Measurements from ENCODE around the gene LRRC61.
"Not testable (repeated sequence)": the region's sequence is repeated elsewhere in the genome, so short reads cannot be mapped to it uniquely, and the experiment has no call there.

DNA sequence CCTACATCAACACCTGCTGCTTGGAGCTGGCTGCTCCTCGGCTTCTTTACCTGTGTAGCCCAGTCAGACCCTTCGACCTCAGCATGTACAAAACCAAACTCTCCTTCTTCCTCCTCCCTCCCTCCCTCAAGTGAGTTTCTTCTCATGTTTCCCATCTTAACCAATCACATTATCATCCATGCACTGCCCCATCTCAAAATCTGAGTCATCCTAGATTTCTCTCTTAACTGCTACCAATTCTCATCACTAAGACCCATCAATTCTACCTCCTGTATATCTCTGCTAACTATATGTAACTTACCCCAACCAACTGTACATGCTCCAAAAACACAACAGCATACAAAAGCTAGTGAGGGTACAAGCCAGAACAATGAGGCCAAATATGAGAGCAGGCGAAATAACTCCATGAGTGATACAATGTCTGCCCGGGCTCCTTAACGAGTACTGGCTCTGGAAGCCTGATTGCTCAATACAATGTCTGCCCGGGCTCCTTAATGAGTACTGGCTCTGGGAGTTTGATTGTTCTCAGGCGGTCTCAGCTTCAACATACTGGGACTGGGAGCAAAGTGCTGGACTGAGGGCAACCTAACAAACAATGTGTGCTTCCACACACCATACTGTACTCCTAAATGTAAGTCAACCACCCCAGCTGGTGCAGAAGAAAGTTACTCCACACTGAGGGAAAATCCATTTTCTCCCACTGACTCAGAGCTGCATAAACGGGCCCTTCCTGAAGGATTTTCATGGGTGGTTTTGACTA is 18.5 kb upstream of the LRRC61 start:
- TF ChIP-seq, protein P1, sequence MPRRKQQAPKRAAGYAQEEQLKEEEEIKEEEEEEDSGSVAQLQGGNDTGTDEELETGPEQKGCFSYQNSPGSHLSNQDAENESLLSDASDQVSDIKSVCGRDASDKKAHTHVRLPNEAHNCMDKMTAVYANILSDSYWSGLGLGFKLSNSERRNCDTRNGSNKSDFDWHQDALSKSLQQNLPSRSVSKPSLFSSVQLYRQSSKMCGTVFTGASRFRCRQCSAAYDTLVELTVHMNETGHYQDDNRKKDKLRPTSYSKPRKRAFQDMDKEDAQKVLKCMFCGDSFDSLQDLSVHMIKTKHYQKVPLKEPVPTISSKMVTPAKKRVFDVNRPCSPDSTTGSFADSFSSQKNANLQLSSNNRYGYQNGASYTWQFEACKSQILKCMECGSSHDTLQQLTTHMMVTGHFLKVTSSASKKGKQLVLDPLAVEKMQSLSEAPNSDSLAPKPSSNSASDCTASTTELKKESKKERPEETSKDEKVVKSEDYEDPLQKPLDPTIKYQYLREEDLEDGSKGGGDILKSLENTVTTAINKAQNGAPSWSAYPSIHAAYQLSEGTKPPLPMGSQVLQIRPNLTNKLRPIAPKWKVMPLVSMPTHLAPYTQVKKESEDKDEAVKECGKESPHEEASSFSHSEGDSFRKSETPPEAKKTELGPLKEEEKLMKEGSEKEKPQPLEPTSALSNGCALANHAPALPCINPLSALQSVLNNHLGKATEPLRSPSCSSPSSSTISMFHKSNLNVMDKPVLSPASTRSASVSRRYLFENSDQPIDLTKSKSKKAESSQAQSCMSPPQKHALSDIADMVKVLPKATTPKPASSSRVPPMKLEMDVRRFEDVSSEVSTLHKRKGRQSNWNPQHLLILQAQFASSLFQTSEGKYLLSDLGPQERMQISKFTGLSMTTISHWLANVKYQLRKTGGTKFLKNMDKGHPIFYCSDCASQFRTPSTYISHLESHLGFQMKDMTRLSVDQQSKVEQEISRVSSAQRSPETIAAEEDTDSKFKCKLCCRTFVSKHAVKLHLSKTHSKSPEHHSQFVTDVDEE (CRISPR knock-in tag; IDR thresholded peaks at IDR 0.05), result not testable (repeated sequence)
- not testable (repeated sequence) for TF ChIP-seq ZNF70 (CRISPR knock-in tag; IDR thresholded peaks at IDR 0.05); PPARA (CRISPR knock-in tag; IDR thresholded peaks at IDR 0.05; ENCODE audit: borderline replicate concordance); SNAI2 (CRISPR knock-in tag; IDR thresholded peaks at IDR 0.05); TOX (CRISPR knock-in tag; IDR thresholded peaks at IDR 0.05; ENCODE audit: borderline replicate concordance); ZFP30 (CRISPR knock-in tag; IDR thresholded peaks at IDR 0.05); ISL1 (CRISPR knock-in tag; IDR thresholded peaks at IDR 0.05); BACH2 (CRISPR knock-in tag; IDR thresholded peaks at IDR 0.05; ENCODE audit: borderline replicate concordance); ZFP3 (CRISPR knock-in tag; IDR thresholded peaks at IDR 0.05); RARB (CRISPR knock-in tag; IDR thresholded peaks at IDR 0.05)
- TF ChIP-seq, protein P2, sequence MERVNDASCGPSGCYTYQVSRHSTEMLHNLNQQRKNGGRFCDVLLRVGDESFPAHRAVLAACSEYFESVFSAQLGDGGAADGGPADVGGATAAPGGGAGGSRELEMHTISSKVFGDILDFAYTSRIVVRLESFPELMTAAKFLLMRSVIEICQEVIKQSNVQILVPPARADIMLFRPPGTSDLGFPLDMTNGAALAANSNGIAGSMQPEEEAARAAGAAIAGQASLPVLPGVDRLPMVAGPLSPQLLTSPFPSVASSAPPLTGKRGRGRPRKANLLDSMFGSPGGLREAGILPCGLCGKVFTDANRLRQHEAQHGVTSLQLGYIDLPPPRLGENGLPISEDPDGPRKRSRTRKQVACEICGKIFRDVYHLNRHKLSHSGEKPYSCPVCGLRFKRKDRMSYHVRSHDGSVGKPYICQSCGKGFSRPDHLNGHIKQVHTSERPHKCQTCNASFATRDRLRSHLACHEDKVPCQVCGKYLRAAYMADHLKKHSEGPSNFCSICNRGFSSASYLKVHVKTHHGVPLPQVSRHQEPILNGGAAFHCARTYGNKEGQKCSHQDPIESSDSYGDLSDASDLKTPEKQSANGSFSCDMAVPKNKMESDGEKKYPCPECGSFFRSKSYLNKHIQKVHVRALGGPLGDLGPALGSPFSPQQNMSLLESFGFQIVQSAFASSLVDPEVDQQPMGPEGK (CRISPR knock-in tag; IDR thresholded peaks at IDR 0.05; ENCODE audit: borderline replicate concordance), result not testable (repeated sequence)
- TF ChIP-seq, protein P3, sequence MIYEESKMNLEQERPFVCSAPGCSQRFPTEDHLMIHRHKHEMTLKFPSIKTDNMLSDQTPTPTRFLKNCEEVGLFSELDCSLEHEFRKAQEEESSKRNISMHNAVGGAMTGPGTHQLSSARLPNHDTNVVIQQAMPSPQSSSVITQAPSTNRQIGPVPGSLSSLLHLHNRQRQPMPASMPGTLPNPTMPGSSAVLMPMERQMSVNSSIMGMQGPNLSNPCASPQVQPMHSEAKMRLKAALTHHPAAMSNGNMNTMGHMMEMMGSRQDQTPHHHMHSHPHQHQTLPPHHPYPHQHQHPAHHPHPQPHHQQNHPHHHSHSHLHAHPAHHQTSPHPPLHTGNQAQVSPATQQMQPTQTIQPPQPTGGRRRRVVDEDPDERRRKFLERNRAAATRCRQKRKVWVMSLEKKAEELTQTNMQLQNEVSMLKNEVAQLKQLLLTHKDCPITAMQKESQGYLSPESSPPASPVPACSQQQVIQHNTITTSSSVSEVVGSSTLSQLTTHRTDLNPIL (CRISPR knock-in tag; IDR thresholded peaks at IDR 0.05; ENCODE audit: low read depth), result not testable (repeated sequence)
